Measurements from ENCODE around the gene PAK5. TPM values are rescaled to one million over a fixed set of nuclear protein-coding genes. Genes with fewer than 3 reads are reported as not detected.

PAK5 gene
- total RNA-seq, 1 experiment from 2014 or later, result not detected

DNA sequence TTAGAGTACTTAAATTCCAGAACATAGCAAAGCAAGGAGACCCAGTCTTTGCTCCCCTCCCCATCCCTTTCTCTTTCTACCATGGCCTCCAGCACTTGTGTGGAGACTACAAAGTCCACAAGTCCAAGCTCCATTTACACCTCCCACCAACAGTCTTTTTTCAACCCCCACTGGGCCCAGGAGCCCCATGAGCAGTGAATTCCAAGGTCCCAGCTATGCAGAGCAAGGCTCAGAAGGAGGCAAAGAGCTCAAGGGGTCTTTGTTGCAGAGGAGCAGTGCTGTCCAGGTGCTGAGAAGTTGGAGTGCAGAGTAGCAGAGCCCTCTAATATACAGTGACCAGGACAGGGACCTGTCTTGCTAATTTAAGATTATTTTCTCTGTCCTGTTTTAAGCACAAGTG, 9.0 kb downstream of the PAK5 start:
- Histone ChIP-seq H3K9me3 (ENCODE audit: insufficient read depth, low read depth) (no peaks in the 10 kb centered on the region), H3K79me2 (ENCODE audit: low read depth) (no peaks in the 10 kb centered on the region), H2AFZ (no peak overlapping the region), H3F3A (ENCODE audit: insufficient read depth, low read depth) (no peaks in the 10 kb centered on the region), H3K36me3 (ENCODE audit: low read depth) (no peaks in the 10 kb centered on the region), H3K27ac (no peak overlapping the region), H3K4me1 (replicated peaks; ENCODE audit: insufficient read depth) (no peaks in the 10 kb centered on the region), H3K4me3 (no peak overlapping the region), H4K20me1 (ENCODE audit: insufficient read depth) (no peaks in the 10 kb centered on the region), H3K4me2 (no peak overlapping the region), H3K9me2 (ENCODE audit: insufficient read depth) (no peaks in the 10 kb centered on the region), H3K27me3 (ENCODE audit: insufficient read depth, low read depth) (peaks cover 19% of the 10 kb centered on the region; the same call in 1 of the 2 replicates)
- POLR2A ChIA-PET (ENCODE audit: unreplicated experiment), result no interaction called here
- no TSS peak for BruUV-seq (replicated peaks)
- DNase-seq, result no peak
- intact Hi-C loops (cut with micrococcal nuclease; ENCODE audit: unreplicated experiment), result no loop called here
- CTCF ChIA-PET, result no interaction called here
- TF ChIP-seq, protein P1, sequence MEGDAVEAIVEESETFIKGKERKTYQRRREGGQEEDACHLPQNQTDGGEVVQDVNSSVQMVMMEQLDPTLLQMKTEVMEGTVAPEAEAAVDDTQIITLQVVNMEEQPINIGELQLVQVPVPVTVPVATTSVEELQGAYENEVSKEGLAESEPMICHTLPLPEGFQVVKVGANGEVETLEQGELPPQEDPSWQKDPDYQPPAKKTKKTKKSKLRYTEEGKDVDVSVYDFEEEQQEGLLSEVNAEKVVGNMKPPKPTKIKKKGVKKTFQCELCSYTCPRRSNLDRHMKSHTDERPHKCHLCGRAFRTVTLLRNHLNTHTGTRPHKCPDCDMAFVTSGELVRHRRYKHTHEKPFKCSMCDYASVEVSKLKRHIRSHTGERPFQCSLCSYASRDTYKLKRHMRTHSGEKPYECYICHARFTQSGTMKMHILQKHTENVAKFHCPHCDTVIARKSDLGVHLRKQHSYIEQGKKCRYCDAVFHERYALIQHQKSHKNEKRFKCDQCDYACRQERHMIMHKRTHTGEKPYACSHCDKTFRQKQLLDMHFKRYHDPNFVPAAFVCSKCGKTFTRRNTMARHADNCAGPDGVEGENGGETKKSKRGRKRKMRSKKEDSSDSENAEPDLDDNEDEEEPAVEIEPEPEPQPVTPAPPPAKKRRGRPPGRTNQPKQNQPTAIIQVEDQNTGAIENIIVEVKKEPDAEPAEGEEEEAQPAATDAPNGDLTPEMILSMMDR (conservative IDR thresholded peaks at IDR 0.05), result no peak

DNA sequence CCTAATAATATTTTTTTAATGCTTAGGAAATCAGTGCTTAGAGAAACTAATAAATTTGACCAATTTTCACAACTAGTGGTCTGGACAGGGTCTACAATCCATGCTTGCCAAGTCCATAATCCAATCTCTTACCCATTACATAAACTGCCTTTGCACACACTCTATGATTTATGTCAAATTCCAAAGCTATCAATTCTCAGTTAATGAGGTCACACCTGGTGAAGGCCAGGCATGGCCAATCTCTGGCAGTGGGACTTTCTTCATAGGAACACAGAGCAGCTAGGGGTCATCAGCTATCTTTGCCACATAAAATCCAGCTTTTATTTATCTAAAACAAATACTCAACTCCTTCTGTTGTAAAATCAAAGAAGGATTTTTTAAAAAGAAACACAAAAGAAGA, 21.2 kb downstream of the PAK5 start:
- no TSS peak for BruUV-seq (replicated peaks)
- no peaks in the 10 kb centered on the region for H4K20me1 ChIP-seq (ENCODE audit: insufficient read depth)
- no peak overlapping the region for H3K4me2 ChIP-seq
- no peaks in the 10 kb centered on the region for H3K27me3 ChIP-seq (ENCODE audit: insufficient read depth, low read depth)
- no peaks in the 10 kb centered on the region for H3K79me2 ChIP-seq (ENCODE audit: low read depth)
- no peak for DNase-seq
- no peak overlapping the region for H2AFZ ChIP-seq
- no peaks in the 10 kb centered on the region for H3K9me3 ChIP-seq (ENCODE audit: insufficient read depth, low read depth)
- TF ChIP-seq EZH2 (IDR thresholded peaks at IDR 0.05; ENCODE audit: low read depth), result no peak
- TF ChIP-seq, protein P1 (conservative IDR thresholded peaks at IDR 0.05), result no peak
- ChIA-PET POLR2A (ENCODE audit: unreplicated experiment) (no interaction called here), CTCF (no interaction called here)
- no peaks in the 10 kb centered on the region for H3F3A ChIP-seq (ENCODE audit: insufficient read depth, low read depth)
- H3K4me1 ChIP-seq (replicated peaks; ENCODE audit: insufficient read depth), result no peaks in the 10 kb centered on the region
- intact Hi-C loops (cut with micrococcal nuclease; ENCODE audit: unreplicated experiment), result no loop called here
- no peak overlapping the region for H3K4me3 ChIP-seq
- H3K36me3 ChIP-seq (ENCODE audit: low read depth), result no peaks in the 10 kb centered on the region
- no peak overlapping the region for H3K27ac ChIP-seq
- no peaks in the 10 kb centered on the region for H3K9me2 ChIP-seq (ENCODE audit: insufficient read depth)

DNA sequence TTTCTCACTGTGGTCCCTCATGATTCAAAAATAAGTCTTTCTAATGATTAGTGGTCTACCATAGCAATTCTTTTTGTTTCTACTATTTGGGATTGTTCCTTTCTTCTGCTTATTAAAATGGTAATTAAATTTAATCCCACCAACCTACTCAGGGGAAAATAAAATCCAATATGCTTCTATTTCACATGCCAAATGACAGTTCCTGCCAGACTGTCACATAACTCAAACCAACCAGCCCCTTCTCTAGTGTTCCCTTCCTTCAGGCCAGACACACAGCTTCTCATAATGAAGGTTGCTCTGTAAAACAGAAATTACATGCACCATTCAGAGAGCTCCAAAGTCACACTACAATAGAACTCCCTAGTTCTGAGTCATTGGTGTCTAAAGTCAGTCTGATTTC, 23.2 kb downstream of the PAK5 start:
- H3K27ac ChIP-seq, result no peak overlapping the region
- H3K27me3 ChIP-seq (ENCODE audit: insufficient read depth, low read depth), result peaks cover 6% of the 10 kb centered on the region; the same call in 1 of the 2 replicates
- no peaks in the 10 kb centered on the region for H3K4me1 ChIP-seq (replicated peaks; ENCODE audit: insufficient read depth)
- ChIA-PET POLR2A (ENCODE audit: unreplicated experiment) (no interaction called here), CTCF (no interaction called here)
- no peaks in the 10 kb centered on the region for H3K9me3 ChIP-seq (ENCODE audit: insufficient read depth, low read depth)
- H4K20me1 ChIP-seq (ENCODE audit: insufficient read depth), result no peaks in the 10 kb centered on the region
- H3K4me2 ChIP-seq, result no peak overlapping the region
- no peaks in the 10 kb centered on the region for H3F3A ChIP-seq (ENCODE audit: insufficient read depth, low read depth)
- no peak overlapping the region for H2AFZ ChIP-seq
- H3K4me3 ChIP-seq, result no peak overlapping the region
- TF ChIP-seq, protein P1 (conservative IDR thresholded peaks at IDR 0.05), result no peak
- TF ChIP-seq EZH2 (IDR thresholded peaks at IDR 0.05; ENCODE audit: low read depth), result no peak
- no peaks in the 10 kb centered on the region for H3K79me2 ChIP-seq (ENCODE audit: low read depth)
- intact Hi-C loops (cut with micrococcal nuclease; ENCODE audit: unreplicated experiment), result no loop called here
- no peaks in the 10 kb centered on the region for H3K9me2 ChIP-seq (ENCODE audit: insufficient read depth)
- no peak for DNase-seq
- BruUV-seq (replicated peaks), result no TSS peak
- no peaks in the 10 kb centered on the region for H3K36me3 ChIP-seq (ENCODE audit: low read depth)

Data from PC-9 (cell line).